Prostate gland (tissue), 2 donors: ENCODE measurements around the gene PRKG1. TPM values are rescaled to one million over a fixed set of nuclear protein-coding genes. Genes with fewer than 3 reads are reported as not detected.

Source experiments
- DNase-seq: peaks from one replicate; pipeline ENCODE4 v3.0.0-alpha.2; 2019; ENCODE audit warnings: low spot score
- H3K27ac ChIP-seq, 2 donors: fragments of 200-600 bp; sonication (generic); 2 replicates each; pipeline ENCODE4 v1.5.1; 2017 to 2019
- H3K27me3 ChIP-seq: fragments of 200-600 bp; sonication (generic); replicated peaks from 2 replicates; pipeline ENCODE4 v1.5.1; 2019; ENCODE audit not compliant: insufficient read depth
- H3K36me3 ChIP-seq, 2 donors: fragments of 200-600 bp; sonication (generic); 1 replicate in 1 of 2; 2 replicates in 1 of 2; pipeline versions ENCODE4 v1.5.1 to v1.8.1; 2017 to 2019
- H3K4me1 ChIP-seq: fragments of 200-600 bp; sonication (generic); replicated peaks from 2 replicates; pipeline ENCODE4 v1.5.1; 2019
- H3K4me3 ChIP-seq, 2 donors: fragments of 200-600 bp; sonication (generic); 2 replicates each; pipeline ENCODE4 v1.5.1; 2017 to 2019
- H3K9me3 ChIP-seq: fragments of 200-600 bp; sonication (generic); 2 replicates; pipeline ENCODE4 v1.5.1; 2017
- CTCF ChIP-seq, 4 experiments: fragments of 200-600 bp in 2 of 4; fragments of 450-650 bp in 2 of 4; sonication (generic) in 2 of 4; IDR thresholded peaks; 1 replicate in 3 of 4; 2 replicates in 1 of 4; pipeline ENCODE4 v1.5.1; 2016 to 2019; ENCODE audit warnings: antibody characterized with exemption in 4 of 4, mild to moderate bottlenecking in 2 of 4, moderate library complexity in 2 of 4
- POLR2A ChIP-seq: fragments of 450-650 bp; IDR thresholded peaks from one replicate; pipeline ENCODE4 v1.6.1; 2016; ENCODE audit warnings: antibody characterized with exemption, mild to moderate bottlenecking
- POLR2AphosphoS5 ChIP-seq: sonication (generic); formaldehyde crosslinking; IDR thresholded peaks from one replicate; pipeline ENCODE4 v1.6.1; 2017; ENCODE audit warnings: antibody characterized with exemption
- WGBS: methylation state at CpG from one replicate; pipeline ENCODE4 v1.1.5; 2018; 5-methylcytosine and 5-hydroxymethylcytosine counted together
- intact Hi-C: fragments of 100-400 bp; cut with DNase I; formaldehyde crosslinking; loops from one replicate; pipeline ENCODE4 v1.14.2; 2022
- total RNA-seq, 2 donors: library from RNA; depleted of rRNA; stranded (reverse); fragments of >200 nt; gene quantifications; one replicate each; pipeline ENCODE4 v1.1.0, GENCODE V29; 2016

Gene PRKG1
- total RNA-seq, 2 donors from 2014 or later, result 2.7 to 9.0 TPM

GRCh38 chr10:51083356-51083853, 9.1 kb downstream of the PRKG1 start:
- no peak for TF ChIP-seq CTCF (IDR thresholded peaks at IDR 0.05)
- no peak for TF ChIP-seq POLR2A
- no peak for TF ChIP-seq POLR2AphosphoS5
- DNase-seq, result no peak
- H3K4me1 ChIP-seq, result no peaks in the 10 kb centered on the region
- H3K27ac ChIP-seq, result no peak overlapping the region
- 52% methylated on average over 6 of the region's 6 CpGs for WGBS
- no peak overlapping the region for H3K4me3 ChIP-seq
- H3K9me3 ChIP-seq, result no peaks in the 10 kb centered on the region
- H3K36me3 ChIP-seq, result no peaks in the 10 kb centered on the region
- H3K27me3 ChIP-seq, result no peaks in the 10 kb centered on the region
- intact Hi-C loops, result no loop called here

GRCh38 chr10:51085204-51085603, 10.9 kb downstream of the PRKG1 start:
- 92% methylated on average over 5 of the region's 5 CpGs for WGBS
- H3K27ac ChIP-seq, result no peak overlapping the region
- DNase-seq, result no peak

GRCh38 chr10:51086710-51087109, 12.4 kb downstream of the PRKG1 start:
- DNase-seq, result no peak
- intact Hi-C loops, result no loop called here
- no peak for TF ChIP-seq POLR2AphosphoS5
- TF ChIP-seq CTCF (IDR thresholded peaks at IDR 0.05), result no peak
- TF ChIP-seq POLR2A, result no peak

More at GRCh38 chr10:51085204-51085603, 10.9 kb downstream of the PRKG1 start:
- no peaks in the 10 kb centered on the region for H3K4me1 ChIP-seq
- no peaks in the 10 kb centered on the region for H3K9me3 ChIP-seq
- H3K27me3 ChIP-seq, result no peaks in the 10 kb centered on the region
- intact Hi-C loops, result no loop called here
- H3K4me3 ChIP-seq, result no peak overlapping the region
- no peak for TF ChIP-seq CTCF (IDR thresholded peaks at IDR 0.05)
- TF ChIP-seq POLR2A, result no peak
- no peak for TF ChIP-seq POLR2AphosphoS5
- H3K36me3 ChIP-seq, result no peaks in the 10 kb centered on the region

GRCh38 chr10:51087114-51087513, 12.8 kb downstream of the PRKG1 start:
- no peaks in the 10 kb centered on the region for H3K36me3 ChIP-seq
- no peak for TF ChIP-seq POLR2AphosphoS5
- no peak for TF ChIP-seq CTCF (IDR thresholded peaks at IDR 0.05)
- intact Hi-C loops, result no loop called here
- no peaks in the 10 kb centered on the region for H3K27me3 ChIP-seq
- H3K4me3 ChIP-seq, result no peak overlapping the region
- H3K9me3 ChIP-seq, result no peaks in the 10 kb centered on the region
- no peak overlapping the region for H3K27ac ChIP-seq
- DNase-seq, result no peak
- H3K4me1 ChIP-seq, result no peaks in the 10 kb centered on the region

More at GRCh38 chr10:51086710-51087109, 12.4 kb downstream of the PRKG1 start:
- Histone ChIP-seq H3K4me1 (no peaks in the 10 kb centered on the region), H3K27me3 (no peaks in the 10 kb centered on the region), H3K4me3 (no peak overlapping the region), H3K9me3 (no peaks in the 10 kb centered on the region), H3K27ac (no peak overlapping the region), H3K36me3 (no peaks in the 10 kb centered on the region)
- 77% methylated on average over 4 of the region's 4 CpGs for whole genome bisulfite sequencing

- intact Hi-C loops, result no loop called here
- Histone ChIP-seq H3K27ac (no peak overlapping the region), H3K4me3 (no peak overlapping the region), H3K27me3 (no peaks in the 10 kb centered on the region), H3K4me1 (no peaks in the 10 kb centered on the region), H3K36me3 (no peaks in the 10 kb centered on the region), H3K9me3 (no peaks in the 10 kb centered on the region)
- no peak for DNase-seq
- no peak for TF ChIP-seq POLR2A
- TF ChIP-seq CTCF (IDR thresholded peaks at IDR 0.05), result no peak
- no peak for TF ChIP-seq POLR2AphosphoS5
Measured at GRCh38 chr10:51090190-51090589, 15.9 kb downstream of the PRKG1 start.
